Cardiac muscle cell (in vitro differentiated cells and primary cell): ENCODE measurements around the gene SURF4. TPM values are rescaled to one million over a fixed set of nuclear protein-coding genes. Genes with fewer than 3 reads are reported as not detected.

ENCODE experiments used
- DNase-seq, 2 donors: peaks; one replicate each; pipeline versions ENCODE4 v3.0.0 to v3.0.0-alpha.2; 2010 to 2017; ENCODE audit warnings: low read depth in 1 of 2, low spot score in 1 of 2
- H3K27ac ChIP-seq: fragments of 200-600 bp; sonication (generic); 2 replicates; pipeline ENCODE4 v1.5.1; 2016
- H3K27me3 ChIP-seq: fragments of 200-600 bp; sonication (generic); 2 replicates; pipeline ENCODE4 v1.6.0; 2016; ENCODE audit warnings: control low read depth
- H3K36me3 ChIP-seq: fragments of 200-600 bp; sonication (generic); 2 replicates; pipeline ENCODE4 v1.5.1; 2016; ENCODE audit warnings: control low read depth
- H3K4me1 ChIP-seq: fragments of 200-600 bp; sonication (generic); 2 replicates; pipeline ENCODE4 v1.8.1; 2017; ENCODE audit warnings: low read depth, mild to moderate bottlenecking, mixed run types
- H3K4me3 ChIP-seq: fragments of 200-600 bp; sonication (generic); 2 replicates; pipeline ENCODE4 v1.5.1; 2016; ENCODE audit warnings: mild to moderate bottlenecking
- H3K9me3 ChIP-seq: fragments of 200-600 bp; sonication (generic); 2 replicates; pipeline ENCODE4 v1.5.1; 2017; ENCODE audit warnings: low read depth, mild to moderate bottlenecking, control low read depth
- CTCF ChIP-seq: IDR thresholded peaks from 2 replicates; pipeline ENCODE4 v1.5.1; 2012; ENCODE audit warnings: low read depth, mild to moderate bottlenecking, low read length
- polyA plus RNA-seq: library from polyadenylated mRNA; unstranded; fragments of >200 nt; fragmentation: Nextera tagmentation; extraction: Ambion mirVana; gene quantifications from 2 replicates; pipeline ENCODE4 v1.2.1, GENCODE V29; 2016
- total RNA-seq: library from RNA; depleted of rRNA; stranded (reverse); fragments of >200 nt; gene quantifications from 2 replicates; pipeline ENCODE4 v1.2.3, GENCODE V29; 2016

The SURF4 gene
- 121 and 191 TPM in 2 replicates for total RNA-seq
- polyA plus RNA-seq: 129 and 200 TPM in 2 replicates

DNA sequence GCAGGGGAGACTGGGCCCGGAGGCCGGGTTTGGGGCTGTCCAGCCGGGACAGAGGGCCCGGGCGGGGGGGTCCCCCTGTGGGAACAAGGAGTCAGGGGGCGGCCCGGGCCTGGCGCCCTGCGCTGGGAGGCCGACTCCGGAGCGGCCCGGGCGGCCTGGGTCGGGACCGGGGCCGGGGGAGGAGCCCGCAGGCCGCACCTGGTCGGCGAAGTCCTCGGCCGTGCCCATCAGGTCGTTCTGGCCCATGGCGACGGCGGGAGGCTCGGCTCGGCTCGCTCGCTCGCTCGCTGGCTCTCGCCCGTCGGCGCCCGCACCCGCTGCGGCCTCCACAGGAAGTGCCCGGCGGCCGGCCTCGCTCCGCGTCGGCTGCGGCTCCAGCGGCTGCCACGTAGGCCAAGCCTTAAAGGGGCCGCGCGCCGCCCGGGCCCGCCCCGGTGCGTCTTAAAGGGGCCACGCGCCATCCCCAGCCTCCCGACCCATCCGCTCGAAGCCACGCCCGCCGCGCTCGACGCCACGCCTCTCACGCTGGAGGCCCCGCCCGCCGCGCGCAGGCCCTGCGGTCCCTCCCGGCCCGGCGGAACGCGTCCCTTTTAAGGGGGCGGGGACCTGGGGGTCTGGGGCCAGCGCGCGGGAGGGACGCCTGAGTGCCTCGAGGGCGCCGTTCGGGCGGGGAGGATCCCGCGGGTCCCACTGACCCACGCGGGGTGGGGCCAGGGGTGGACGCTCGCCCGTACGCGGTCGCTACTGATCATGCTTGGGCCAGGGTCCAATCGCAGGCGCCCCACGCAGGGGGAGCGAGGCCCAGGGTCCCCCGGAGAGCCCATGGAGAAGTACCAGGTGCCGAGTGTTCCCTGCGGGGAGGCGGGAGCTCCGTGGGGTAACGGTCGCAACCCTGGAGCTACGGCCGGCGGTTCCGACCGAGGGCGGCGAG, at the start of gene SURF4, which contains the start of gene STKLD1:
TSS of gene SURF4 (minus strand) at position 337 of the 931 bp plus-strand sequence. CDS start at position 246, 91 bp downstream.
TSS of gene STKLD1 (plus strand) at position 643 of the 931 bp plus-strand sequence. CDS start at position 751, 108 bp downstream.
- H3K9me3 ChIP-seq: no peaks in the 10 kb centered on the region
- peaks cover 9% of the 10 kb centered on the region for H3K36me3 ChIP-seq
- TF ChIP-seq CTCF: no peak
- peak within 1 kb of the TSS; percentile 98 for H3K4me3 ChIP-seq
- DNase-seq: peak; percentile 99
- H3K4me1 ChIP-seq: no peaks in the 10 kb centered on the region
- H3K27me3 ChIP-seq: no peaks in the 10 kb centered on the region
- peak within 1 kb of the TSS; percentile 99 for H3K27ac ChIP-seq

GRCh38 chr9:133425049-133425632, 49.3 kb upstream of the SURF4 start:
- Histone ChIP-seq H3K36me3 (peaks cover 3% of the 10 kb centered on the region), H3K27me3 (peaks cover 7% of the 10 kb centered on the region), H3K9me3 (no peaks in the 10 kb centered on the region), H3K4me1 (no peaks in the 10 kb centered on the region), H3K27ac (no peak overlapping the region), H3K4me3 (no peak overlapping the region)
- no peak for DNase-seq
- TF ChIP-seq CTCF: no peak

GRCh38 chr9:133424187-133424586, 48.3 kb upstream of the SURF4 start:
- Histone ChIP-seq H3K27ac (no peak overlapping the region), H3K36me3 (peaks cover 3% of the 10 kb centered on the region), H3K9me3 (no peaks in the 10 kb centered on the region), H3K27me3 (peaks cover 4% of the 10 kb centered on the region), H3K4me3 (no peak overlapping the region), H3K4me1 (no peaks in the 10 kb centered on the region)
- DNase-seq: no peak
- TF ChIP-seq CTCF: no peak

DNA sequence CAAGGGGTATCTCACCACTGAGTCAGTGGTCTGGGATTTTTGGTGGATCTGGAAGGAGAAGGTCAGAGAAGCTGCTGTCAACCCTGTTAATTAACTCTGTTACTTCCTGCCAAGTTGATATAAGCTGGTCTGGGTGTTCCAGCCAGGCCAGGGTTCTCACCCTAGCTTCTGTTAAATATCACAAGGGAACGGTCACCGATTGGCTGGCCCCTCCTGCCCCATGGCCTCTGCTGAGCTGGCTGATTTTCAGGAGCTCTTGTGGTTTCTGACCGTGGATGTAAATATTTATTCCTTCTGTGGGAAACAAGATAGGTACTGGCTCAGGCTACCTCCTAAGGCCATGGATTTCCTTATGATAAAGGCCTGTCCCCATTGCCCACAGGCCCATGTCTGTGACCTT, 47.4 kb upstream of the SURF4 start:
- no peaks in the 10 kb centered on the region for H3K9me3 ChIP-seq
- TF ChIP-seq CTCF: no peak
- peak in 1 of 2 donors; percentile 30 for DNase-seq
- peaks cover 3% of the 10 kb centered on the region for H3K27me3 ChIP-seq
- no peak overlapping the region for H3K4me3 ChIP-seq
- peaks cover 5% of the 10 kb centered on the region for H3K4me1 ChIP-seq
- H3K36me3 ChIP-seq: peaks cover 3% of the 10 kb centered on the region
- no peak overlapping the region for H3K27ac ChIP-seq

- DNase-seq: no peak
Observed at GRCh38 chr9:133421615-133422542, 46.0 kb upstream of the SURF4 start, which contains the start of gene ADAMTS13. TSS of gene ADAMTS13 (plus strand) at chr9:133422367. CDS start at chr9:133422444, 77 bp downstream.

More at GRCh38 chr9:133421615-133422542, 46.0 kb upstream of the SURF4 start, which contains the start of gene ADAMTS13:
- Histone ChIP-seq H3K9me3 (no peaks in the 10 kb centered on the region), H3K4me3 (no peak within 1 kb of the TSS), H3K27ac (no peak within 1 kb of the TSS), H3K4me1 (peaks cover 5% of the 10 kb centered on the region), H3K36me3 (peaks cover 3% of the 10 kb centered on the region), H3K27me3 (no peaks in the 10 kb centered on the region)
- peak; percentile 7 for TF ChIP-seq CTCF
